GM21423 (cell line): Measurements from ENCODE around the gene RAD9A.

Source experiments
- ATAC-seq: cut with Tn5 transposase; IDR thresholded peaks from one replicate; pipeline ENCODE4 v1.9.1; 2021; ENCODE audit warnings: mild to moderate bottlenecking, moderate library complexity; ENCODE audit not compliant: unreplicated experiment

Gene RAD9A

DNA sequence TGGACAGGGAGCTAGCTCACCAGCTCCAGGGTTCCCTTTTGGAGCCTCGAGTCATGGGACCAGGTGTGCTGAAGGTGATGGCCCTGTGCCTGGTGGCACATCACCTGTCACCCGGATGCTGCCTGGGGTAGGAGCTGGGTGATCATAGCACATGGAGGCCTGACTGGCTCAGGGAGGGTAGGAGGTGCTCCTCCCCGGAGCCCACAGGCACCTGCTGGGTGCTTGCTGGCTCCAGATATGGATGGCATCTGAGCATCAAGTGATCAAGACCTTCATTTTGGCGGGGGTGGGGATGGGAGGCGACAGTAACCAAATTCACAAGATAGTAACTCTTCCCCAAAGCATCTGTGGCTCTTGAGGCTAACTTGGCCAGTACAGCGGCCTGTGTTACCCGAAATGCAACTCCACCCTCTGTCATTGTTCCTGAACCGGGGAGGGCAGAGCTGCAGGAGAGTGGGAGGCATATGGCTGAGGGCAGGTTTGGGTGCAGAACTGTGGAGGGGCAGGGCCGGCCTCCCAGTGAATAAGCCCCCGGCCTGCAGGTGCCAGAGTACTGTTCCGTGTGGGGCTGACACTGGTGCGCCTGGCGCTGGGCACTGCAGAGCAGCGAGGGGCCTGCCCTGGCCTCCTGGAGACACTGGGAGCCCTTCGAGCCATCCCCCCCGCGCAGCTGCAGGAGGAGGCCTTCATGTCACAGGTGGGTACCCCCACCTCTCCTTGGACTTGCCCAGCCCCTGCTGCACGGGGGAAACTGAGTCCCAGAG is 16.8 kb downstream of the RAD9A start:
- no peak for ATAC-seq

GRCh38 chr11:67409261-67409666 is 17.5 kb downstream of the RAD9A start:
- ATAC-seq: peak; percentile 66

DNA sequence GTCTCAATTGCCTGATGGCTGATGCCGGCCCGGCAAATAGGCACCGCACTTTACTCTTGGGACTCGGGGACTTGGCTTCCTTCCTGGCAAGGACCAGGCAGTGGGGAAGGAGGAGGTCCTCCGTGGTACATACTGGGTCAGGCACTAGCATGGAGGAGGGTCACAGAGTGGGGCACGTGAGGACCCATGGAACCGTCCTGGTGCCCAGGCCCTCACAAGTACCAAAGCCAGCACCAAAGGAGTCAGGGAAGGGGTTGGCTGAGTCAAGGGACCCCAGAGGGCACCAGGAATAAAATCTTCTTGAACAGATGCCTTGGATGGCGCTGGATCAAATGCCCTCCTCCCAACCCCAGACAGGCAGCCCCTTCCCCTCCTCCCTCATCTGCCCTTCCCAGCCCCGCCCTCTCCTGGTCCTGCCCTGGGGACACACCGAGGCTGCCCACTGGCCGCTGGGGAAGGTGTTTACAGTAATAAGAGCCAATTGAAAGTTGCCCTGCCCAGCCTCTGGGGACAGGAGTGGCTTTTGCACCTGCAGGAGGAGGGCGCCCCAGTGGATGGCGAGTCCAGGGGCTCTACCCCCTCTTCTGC is 18.1 kb downstream of the RAD9A start:
- ATAC-seq: no peak

GRCh38 chr11:67410369-67410831 is 18.6 kb downstream of the RAD9A start:
- ATAC-seq: no peak

GRCh38 chr11:67410984-67411784 is 19.4 kb downstream of the RAD9A start:
- no peak for ATAC-seq

DNA sequence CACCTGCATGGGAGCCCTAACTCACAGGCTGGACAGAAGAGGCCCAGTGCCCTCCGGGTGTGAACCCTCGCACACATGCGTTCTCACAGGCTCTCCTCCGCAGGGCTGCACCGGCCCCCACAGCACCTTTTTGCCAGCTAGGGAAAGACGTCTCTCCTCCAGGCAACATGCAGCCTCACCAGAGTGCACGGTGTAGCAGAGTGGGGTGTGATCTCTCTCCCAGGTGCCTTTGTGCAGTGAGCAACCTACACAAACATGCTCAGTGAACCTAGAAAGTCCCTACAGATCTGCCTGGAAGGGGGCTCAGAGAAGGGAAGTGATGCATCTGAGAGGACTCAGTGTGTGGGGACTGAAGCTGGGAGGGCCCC is 20.0 kb downstream of the RAD9A start:
- ATAC-seq: no peak

GRCh38 chr11:67412495-67413179 is 20.9 kb downstream of the RAD9A start:
- ATAC-seq: no peak

GRCh38 chr11:67413266-67413849 is 21.6 kb downstream of the RAD9A start:
- ATAC-seq: no peak

DNA sequence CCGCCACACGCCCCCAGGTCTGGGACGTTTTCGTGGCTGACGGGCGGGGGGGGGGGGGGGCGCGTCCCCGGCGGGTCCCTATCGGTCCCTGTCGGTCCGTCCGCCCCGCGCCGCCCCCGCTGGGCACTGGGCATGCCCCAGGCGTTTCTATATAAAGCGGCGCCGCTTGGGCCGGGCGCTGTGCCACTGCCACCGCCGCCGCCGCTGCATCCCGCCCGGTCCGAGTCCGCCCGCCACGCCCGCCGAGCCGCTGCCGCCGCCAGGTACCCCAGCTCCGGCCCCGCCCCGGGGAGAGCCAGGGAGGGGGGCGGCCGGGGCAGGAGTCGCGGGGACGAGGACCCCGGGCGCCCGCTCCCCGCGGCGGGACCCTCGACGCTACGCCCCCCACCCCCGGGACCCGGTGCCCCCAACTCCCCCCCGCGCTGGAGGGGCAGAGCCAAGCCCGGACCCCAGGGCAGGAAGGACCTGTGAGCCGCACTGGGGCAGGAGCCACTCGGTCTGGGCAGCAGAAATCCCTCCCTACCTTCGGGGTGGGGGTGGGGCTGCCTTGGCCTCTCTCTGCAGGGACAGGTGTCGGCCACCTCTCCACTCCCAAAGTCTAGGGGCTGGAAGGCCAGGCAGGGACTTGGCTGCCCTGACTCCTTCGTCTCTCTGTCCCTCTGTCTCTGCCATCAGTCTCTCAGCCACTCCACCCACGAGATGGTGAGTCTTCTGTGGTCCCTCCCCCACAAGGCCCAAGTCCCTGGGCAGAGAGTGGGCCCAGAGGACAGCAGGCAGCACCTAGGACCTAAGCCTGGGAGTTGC is 23.9 kb downstream of the RAD9A start, which contains the start of gene CARNS1:
Gene CARNS1, plus strand, starts transcription at position 178 of the 804 bp plus-strand sequence. Its CDS starts 522 bp downstream, at position 700.
- no peak for ATAC-seq

- no peak for ATAC-seq
These were observed 24.9 kb downstream of the RAD9A start for GRCh38 chr11:67416416-67417335.

- ATAC-seq: no peak
These were observed 25.6 kb downstream of the RAD9A start for GRCh38 chr11:67417425-67417824.

- ATAC-seq: no peak
These were observed 26.9 kb downstream of the RAD9A start for GRCh38 chr11:67418476-67419281.

GRCh38 chr11:67419325-67420049 is 27.7 kb downstream of the RAD9A start:
- no peak for ATAC-seq

- no peak for ATAC-seq
These were observed 28.4 kb downstream of the RAD9A start for GRCh38 chr11:67420147-67420645.

- ATAC-seq: peak; percentile 76
These were observed 29.1 kb downstream of the RAD9A start for GRCh38 chr11:67420646-67421429.

- ATAC-seq: no peak
These were observed 29.7 kb downstream of the RAD9A start for GRCh38 chr11:67421430-67422031.
